GM12892 (cell line): ENCODE measurements around the gene TYW1B.
"Not testable (repeated sequence)": the region's sequence is repeated elsewhere in the genome, so short reads cannot be mapped to it uniquely, and the experiment has no call there.

Experiments
- POLR2A ChIP-seq: IDR thresholded peaks from 2 replicates; pipeline ENCODE4 v1.6.1; 2011; ENCODE audit warnings: low read depth, low read length, control low read depth
- POLR2AphosphoS5 ChIP-seq: IDR thresholded peaks from 2 replicates; pipeline ENCODE4 v1.6.1; 2011; ENCODE audit warnings: low read depth, low read length, control low read depth
- TAF1 ChIP-seq: IDR thresholded peaks from 2 replicates; pipeline ENCODE4 v1.6.1; 2011; ENCODE audit warnings: low read depth, mild to moderate bottlenecking, control low read depth, low read length, borderline replicate concordance

GRCh38 chr7:72711927-72712326 is 116.1 kb downstream of the TYW1B start:
- TF ChIP-seq POLR2AphosphoS5, TAF1, POLR2A: not testable (repeated sequence)
